ENCODE measurements around the gene RPS24. TPM values are rescaled to one million over a fixed set of nuclear protein-coding genes. Genes with fewer than 3 reads are reported as not detected.

Gene RPS24
- total RNA-seq (2014; rRNA removed) (7,274 and 9,576 TPM in 2 replicates), Bru-seq, nascent RNA (percentile 100 among the genes with signal in this experiment), BruChase-seq, experiment 1, labeled RNA remaining after a 6-hour chase (percentile 100 among the genes with signal in this experiment), BruChase-seq, experiment 2, labeled RNA remaining after a 2-hour chase (percentile 100 among the genes with signal in this experiment)
- long read RNA-seq, transcript RPS24-211 (1 exons, 2,146 nt), result minor isoform, 62 of 3,138 reads
- long read RNA-seq, transcript RPS24-207 (3 exons, 1,104 nt), result minor isoform, 5 of 3,138 reads
- long read RNA-seq, transcript RPS24-214 (5 exons, 634 nt), result major isoform, 345 of 3,138 reads
- long read RNA-seq, partial matches to known transcripts, result 2,702 of 3,138 reads
- long read RNA-seq, other reads (novel, unspliced or antisense), result 19 of 3,138 reads

- Histone ChIP-seq H3K36me3 (ENCODE audit: low read depth, low read length) (peaks cover 47% of the 10 kb centered on the region), H3F3A (ENCODE audit: low read length, unreplicated experiment) (peaks cover 36% of the 10 kb centered on the region), H3K27ac (ENCODE audit: low read length) (peak within 1 kb of the TSS; percentile 24), H3K9me3 (ENCODE audit: low read length) (no peaks in the 10 kb centered on the region), H3K9me2 (replicated peaks; ENCODE audit: low read length) (no peaks in the 10 kb centered on the region), H3K4me1 (ENCODE audit: insufficient read depth, low read length) (peaks cover 45% of the 10 kb centered on the region), H2AFZ (ENCODE audit: low read length) (peak within 1 kb of the TSS; percentile 68), H3K4me2 (ENCODE audit: low read length) (peak within 1 kb of the TSS; percentile 76), H3K4me3 (ENCODE audit: low read length) (peak within 1 kb of the TSS; percentile 65), H3K79me2 (ENCODE audit: low read length) (peaks cover 57% of the 10 kb centered on the region), H3K27me3 (ENCODE audit: low read length) (no peaks in the 10 kb centered on the region), H3K9ac (ENCODE audit: low read length) (peak within 1 kb of the TSS; percentile 83), H4K20me1 (ENCODE audit: low read length) (peaks cover 47% of the 10 kb centered on the region)
- no peak for TF ChIP-seq EZH2 (IDR thresholded peaks at IDR 0.05; ENCODE audit: low read length, unreplicated experiment)
- no peak for TF ChIP-seq EZH2phosphoT487 (IDR thresholded peaks at IDR 0.05; ENCODE audit: borderline replicate concordance, low read length)
- no peak for TF ChIP-seq CTCF (conservative IDR thresholded peaks at IDR 0.05; ENCODE audit: low read depth, low read length)
- DNase-seq (peak; percentile 100), ATAC-seq (peak; percentile 82)
- POLR2A ChIA-PET (ENCODE audit: unreplicated experiment), result interaction anchor here (0.7 kb wide), 1 partner anchor 1368 kb away, joined by 3 read pairs; no protein-coding TSS in a partner anchor
- CTCF ChIA-PET, result no interaction called here
- no TSS peak for BruUV-seq (replicated peaks)
- intact Hi-C loops (cut with micrococcal nuclease), result loop anchor here (1.0 to 5.0 kb wide), 3 partner anchors 63 to 1118 kb away; no protein-coding TSS in a partner anchor
Measured at GRCh38 chr10:78033637-78034470, at the start of gene RPS24. Gene RPS24, plus strand, starts transcription at chr10:78033863. Its CDS starts 39 bp downstream, at chr10:78033902.

- intact Hi-C loops (cut with micrococcal nuclease), result loop anchor here (1.0 to 2.0 kb wide), 2 partner anchors 74 to 139 kb away; no protein-coding TSS in a partner anchor
- no peak overlapping the region for H3K9ac ChIP-seq (ENCODE audit: low read length)
- no peaks in the 10 kb centered on the region for H3K79me2 ChIP-seq (ENCODE audit: low read length)
- H3K27ac ChIP-seq (ENCODE audit: low read length), result no peak overlapping the region
- BruUV-seq (replicated peaks), result no TSS peak
- no peak overlapping the region for H3K4me3 ChIP-seq (ENCODE audit: low read length)
- ChIA-PET CTCF (no interaction called here), POLR2A (ENCODE audit: unreplicated experiment) (no interaction called here)
- peaks cover 34% of the 10 kb centered on the region for H3K4me1 ChIP-seq (ENCODE audit: insufficient read depth, low read length)
- H4K20me1 ChIP-seq (ENCODE audit: low read length), result peaks cover 10% of the 10 kb centered on the region; the same call in 1 of the 2 replicates
- H2AFZ ChIP-seq (ENCODE audit: low read length), result no peak overlapping the region
- H3K27me3 ChIP-seq (ENCODE audit: low read length), result no peaks in the 10 kb centered on the region
- DNase-seq (no peak), ATAC-seq (no peak)
- no peak overlapping the region for H3K4me2 ChIP-seq (ENCODE audit: low read length)
- TF ChIP-seq CTCF (conservative IDR thresholded peaks at IDR 0.05; ENCODE audit: low read depth, low read length), result no peak
- no peak for TF ChIP-seq EZH2phosphoT487 (IDR thresholded peaks at IDR 0.05; ENCODE audit: borderline replicate concordance, low read length)
- no peak for TF ChIP-seq EZH2 (IDR thresholded peaks at IDR 0.05; ENCODE audit: low read length, unreplicated experiment)
- peaks cover 4% of the 10 kb centered on the region for H3F3A ChIP-seq (ENCODE audit: low read length, unreplicated experiment)
- H3K9me2 ChIP-seq (replicated peaks; ENCODE audit: low read length), result no peaks in the 10 kb centered on the region
- H3K36me3 ChIP-seq (ENCODE audit: low read depth, low read length), result peaks cover 89% of the 10 kb centered on the region
- no peaks in the 10 kb centered on the region for H3K9me3 ChIP-seq (ENCODE audit: low read length)
Measured at GRCh38 chr10:77984986-77985385, 48.7 kb upstream of the RPS24 start.

Data from PC-3 (cell line).